ENCODE data around the gene RTKN.
"Not testable (repeated sequence)": the region's sequence is repeated elsewhere in the genome, so short reads cannot be mapped to it uniquely, and the experiment has no call there.

- TF ChIP-seq MAX (IDR thresholded peaks at IDR 0.05); YY1 (IDR thresholded peaks at IDR 0.05); CTCF (IDR thresholded peaks at IDR 0.05; ENCODE audit: low read depth, low read length, missing input control); GABPA (IDR thresholded peaks at IDR 0.05 in 1 of 2, conservative IDR thresholded peaks at IDR 0.05 in 1 of 2); TAF1 (conservative IDR thresholded peaks at IDR 0.05); NR2F2 (IDR thresholded peaks at IDR 0.05): not testable (repeated sequence)
- TF ChIP-seq, protein P1, sequence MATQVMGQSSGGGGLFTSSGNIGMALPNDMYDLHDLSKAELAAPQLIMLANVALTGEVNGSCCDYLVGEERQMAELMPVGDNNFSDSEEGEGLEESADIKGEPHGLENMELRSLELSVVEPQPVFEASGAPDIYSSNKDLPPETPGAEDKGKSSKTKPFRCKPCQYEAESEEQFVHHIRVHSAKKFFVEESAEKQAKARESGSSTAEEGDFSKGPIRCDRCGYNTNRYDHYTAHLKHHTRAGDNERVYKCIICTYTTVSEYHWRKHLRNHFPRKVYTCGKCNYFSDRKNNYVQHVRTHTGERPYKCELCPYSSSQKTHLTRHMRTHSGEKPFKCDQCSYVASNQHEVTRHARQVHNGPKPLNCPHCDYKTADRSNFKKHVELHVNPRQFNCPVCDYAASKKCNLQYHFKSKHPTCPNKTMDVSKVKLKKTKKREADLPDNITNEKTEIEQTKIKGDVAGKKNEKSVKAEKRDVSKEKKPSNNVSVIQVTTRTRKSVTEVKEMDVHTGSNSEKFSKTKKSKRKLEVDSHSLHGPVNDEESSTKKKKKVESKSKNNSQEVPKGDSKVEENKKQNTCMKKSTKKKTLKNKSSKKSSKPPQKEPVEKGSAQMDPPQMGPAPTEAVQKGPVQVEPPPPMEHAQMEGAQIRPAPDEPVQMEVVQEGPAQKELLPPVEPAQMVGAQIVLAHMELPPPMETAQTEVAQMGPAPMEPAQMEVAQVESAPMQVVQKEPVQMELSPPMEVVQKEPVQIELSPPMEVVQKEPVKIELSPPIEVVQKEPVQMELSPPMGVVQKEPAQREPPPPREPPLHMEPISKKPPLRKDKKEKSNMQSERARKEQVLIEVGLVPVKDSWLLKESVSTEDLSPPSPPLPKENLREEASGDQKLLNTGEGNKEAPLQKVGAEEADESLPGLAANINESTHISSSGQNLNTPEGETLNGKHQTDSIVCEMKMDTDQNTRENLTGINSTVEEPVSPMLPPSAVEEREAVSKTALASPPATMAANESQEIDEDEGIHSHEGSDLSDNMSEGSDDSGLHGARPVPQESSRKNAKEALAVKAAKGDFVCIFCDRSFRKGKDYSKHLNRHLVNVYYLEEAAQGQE (IDR thresholded peaks at IDR 0.05) = not testable (repeated sequence)
These were observed 17.9 kb upstream of the RTKN start for GRCh38 chr2:74459503-74460118.

Measured in liver (tissue), 3 donors.